HG02870 (cell line): ENCODE measurements around the gene RNF169.
"Not testable (repeated sequence)": the region's sequence is repeated elsewhere in the genome, so short reads cannot be mapped to it uniquely, and the experiment has no call there.

Experiments used
- ATAC-seq: cut with Tn5 transposase; IDR thresholded peaks from one replicate; pipeline ENCODE4 v1.9.1; 2021; ENCODE audit warnings: mild to moderate bottlenecking, moderate library complexity; ENCODE audit not compliant: unreplicated experiment

The RNF169 gene

GRCh38 chr11:74768172-74768651 lies 19.6 kb downstream of the RNF169 start:
- ATAC-seq, result not testable (repeated sequence)

- no peak for ATAC-seq
Measured at GRCh38 chr11:74769055-74769707, 20.5 kb downstream of the RNF169 start.

GRCh38 chr11:74770456-74770855 lies 21.8 kb downstream of the RNF169 start:
- ATAC-seq, result no peak

DNA sequence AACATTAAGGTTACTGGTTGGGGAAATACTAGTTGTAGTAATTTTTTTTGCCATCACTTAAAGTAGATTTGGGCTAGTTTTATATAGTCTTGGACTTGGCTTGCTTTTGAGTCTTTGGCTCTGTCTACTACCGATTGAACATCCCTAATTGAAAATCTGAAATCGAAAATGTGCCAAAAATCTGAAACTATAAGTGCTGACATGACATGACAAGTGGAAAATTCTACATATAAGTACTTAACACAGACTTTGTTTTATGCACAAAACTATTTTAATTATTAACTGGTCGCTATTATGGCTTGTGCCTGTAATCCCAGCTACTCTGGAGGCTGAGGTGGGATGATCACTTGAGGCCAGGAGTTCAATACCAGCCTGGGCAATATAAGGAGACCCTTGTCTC lies 22.5 kb downstream of the RNF169 start:
- no peak for ATAC-seq

DNA sequence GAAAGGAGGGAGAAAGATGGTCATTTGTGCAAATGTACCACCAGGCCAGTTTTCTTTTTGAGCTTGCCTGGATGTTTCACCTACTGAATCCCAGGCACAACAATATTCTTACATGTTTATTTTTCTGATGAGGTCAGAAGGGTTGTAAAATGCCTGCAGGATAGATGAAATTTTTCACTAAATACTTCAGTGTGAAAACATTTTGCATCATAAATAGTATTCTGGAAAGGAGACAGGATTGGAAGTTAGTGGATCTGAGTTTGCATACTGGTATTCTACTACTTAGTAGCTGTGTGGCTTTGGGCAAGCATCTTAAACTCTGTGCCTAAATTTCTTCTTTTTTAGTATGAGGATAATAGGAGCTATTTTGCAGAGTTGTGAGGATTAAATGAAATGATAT lies 24.8 kb downstream of the RNF169 start:
- ATAC-seq, result no peak

DNA sequence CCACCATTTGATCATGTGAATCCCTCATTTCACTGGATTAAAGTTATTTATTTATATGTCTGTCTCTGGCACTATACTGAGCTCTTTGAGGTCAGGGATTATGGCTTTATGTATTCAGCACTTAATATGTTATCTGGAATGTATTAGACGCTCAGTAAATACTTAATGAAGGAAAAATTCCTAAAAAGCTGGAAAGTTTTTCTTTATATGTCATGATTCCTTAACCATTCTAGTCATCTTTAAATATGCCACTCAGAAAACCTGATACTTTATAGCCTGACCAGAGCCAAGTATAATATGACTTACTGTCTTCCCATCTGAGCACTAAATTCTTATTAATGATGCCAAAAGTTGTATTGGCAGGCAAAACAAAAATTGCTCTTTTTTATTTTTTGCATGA lies 27.1 kb downstream of the RNF169 start:
- no peak for ATAC-seq

DNA sequence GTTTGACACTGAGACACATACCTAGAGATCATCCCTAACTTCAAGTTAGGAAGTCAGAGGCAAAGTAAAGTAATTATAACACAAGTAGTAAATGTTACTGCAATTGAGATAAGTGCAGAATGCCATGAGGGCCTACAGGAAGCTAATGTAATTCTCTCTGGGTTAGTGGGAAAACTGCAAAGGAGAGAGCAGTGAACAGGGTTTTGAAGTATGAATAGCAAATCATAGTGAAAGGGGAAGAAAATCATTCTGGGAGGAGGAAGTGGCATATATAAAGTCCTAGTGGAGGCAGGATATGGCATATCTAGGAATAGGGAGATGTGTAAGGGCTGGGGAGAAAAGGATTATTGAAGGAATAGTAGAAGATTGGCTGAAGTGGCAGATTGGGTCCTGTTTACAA lies 27.9 kb downstream of the RNF169 start:
- no peak for ATAC-seq

GRCh38 chr11:74777038-74777437 lies 28.4 kb downstream of the RNF169 start:
- ATAC-seq, result no peak

DNA sequence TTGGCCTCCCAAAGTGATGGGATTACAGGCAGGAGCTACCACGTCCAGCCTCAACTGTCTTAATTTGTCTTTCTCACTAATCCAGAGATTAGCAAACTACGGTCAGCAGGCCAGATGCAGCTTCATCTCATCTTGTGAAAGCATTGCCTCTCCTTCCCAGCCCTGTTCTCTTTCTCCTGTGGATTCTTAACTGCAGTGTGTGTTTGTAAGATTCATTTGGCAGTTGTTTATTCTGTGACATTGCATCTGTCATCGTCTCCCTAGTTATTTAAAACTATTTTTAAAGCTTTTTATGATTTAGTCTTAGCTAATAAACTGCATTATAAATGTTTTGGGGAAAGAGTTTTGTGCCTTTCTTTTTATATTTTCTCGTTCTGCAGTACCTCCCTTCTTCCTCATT lies 29.2 kb downstream of the RNF169 start:
- ATAC-seq, result no peak

- ATAC-seq, result no peak
Measured at GRCh38 chr11:74778581-74778980, 29.9 kb downstream of the RNF169 start.

DNA sequence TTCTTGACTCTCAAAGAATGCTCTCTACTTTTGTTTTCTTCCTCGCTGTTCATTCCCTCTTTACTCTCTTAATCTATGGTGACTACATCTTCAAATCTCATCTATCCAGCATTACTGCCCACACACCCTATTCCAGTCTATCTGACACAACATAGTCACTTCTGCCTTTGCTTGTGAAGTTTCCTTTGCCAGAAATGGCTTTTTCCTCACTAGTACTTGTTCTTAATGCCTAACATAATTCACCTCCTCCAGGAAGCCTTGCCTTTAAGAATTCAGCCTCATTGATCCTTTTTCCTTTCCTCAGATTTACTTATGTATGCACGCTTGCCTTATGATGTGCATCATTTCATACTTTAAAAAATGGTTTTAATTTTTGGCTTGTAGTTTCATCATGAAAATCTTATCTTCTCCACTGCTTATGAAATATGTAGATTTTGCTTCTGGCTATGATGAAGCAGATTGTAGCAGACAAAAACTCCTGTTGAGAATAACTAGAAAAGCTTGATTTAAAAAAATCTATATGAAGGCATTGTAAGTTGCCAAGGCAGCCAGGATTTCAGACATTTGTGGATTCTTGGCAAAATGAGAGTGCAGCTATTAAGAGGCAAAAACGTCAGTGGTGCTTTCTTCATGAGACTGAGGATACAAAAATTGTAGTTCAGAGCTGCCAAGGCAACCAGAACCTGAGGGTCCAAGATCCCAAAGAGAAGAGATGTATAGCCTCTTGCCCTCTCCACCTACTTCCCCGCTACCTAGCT lies 31.8 kb downstream of the RNF169 start:
- no peak for ATAC-seq

DNA sequence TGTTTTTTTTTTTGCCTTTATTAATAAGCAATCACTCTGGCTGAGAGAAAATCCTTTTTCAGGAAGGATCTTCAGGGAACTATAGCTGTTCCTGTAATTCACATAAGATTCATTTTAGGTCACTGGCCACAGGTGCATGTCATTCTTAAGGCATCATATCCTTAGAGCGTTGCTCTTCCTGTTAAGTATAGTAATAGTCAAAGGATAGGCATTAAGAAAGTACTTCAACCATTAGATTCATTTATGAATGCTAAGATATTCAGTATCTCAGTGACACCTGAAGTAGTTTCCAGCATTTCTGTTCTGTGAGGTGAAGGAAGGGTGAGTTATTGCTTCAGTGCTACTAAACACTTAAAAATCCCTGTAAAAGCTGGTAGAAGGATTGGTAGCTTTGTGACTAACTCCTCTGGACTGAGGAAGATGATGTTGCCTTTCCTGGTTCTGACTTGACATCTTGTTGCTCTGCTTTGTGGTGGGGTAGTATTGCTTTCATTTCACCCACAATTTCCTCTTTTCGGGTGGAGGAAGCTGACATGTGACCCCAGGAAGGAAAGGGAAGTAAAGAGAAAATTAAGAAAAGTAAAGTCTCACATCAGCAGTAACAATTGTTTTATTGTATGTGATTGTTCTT lies 34.7 kb downstream of the RNF169 start:
- ATAC-seq, result peak; percentile 80

DNA sequence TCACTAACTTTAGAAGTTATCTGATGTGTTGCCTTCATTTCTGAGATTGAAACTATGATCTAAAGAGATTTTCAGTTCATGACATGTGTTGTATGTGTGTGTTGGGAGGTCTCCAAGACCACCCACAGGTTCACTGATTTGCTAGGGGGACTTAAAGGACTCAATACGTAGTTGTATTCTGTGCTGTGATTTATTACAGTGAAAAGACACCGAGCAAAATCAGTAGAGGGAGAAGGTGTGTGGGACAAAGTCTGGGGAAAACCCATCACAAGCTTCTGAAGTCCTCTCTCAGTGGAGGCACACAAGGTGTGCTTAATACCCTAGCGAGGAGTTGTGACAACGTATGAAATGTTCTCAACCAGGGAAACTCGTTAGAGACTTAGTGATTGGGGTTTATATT lies 35.6 kb downstream of the RNF169 start:
- peak; percentile 46 for ATAC-seq

- ATAC-seq, result no peak
Measured at GRCh38 chr11:74784726-74785125, 36.1 kb downstream of the RNF169 start.

GRCh38 chr11:74786574-74786973 lies 37.9 kb downstream of the RNF169 start:
- ATAC-seq, result no peak

- no peak for ATAC-seq
Measured at GRCh38 chr11:74791333-74792100, 42.9 kb downstream of the RNF169 start.

GRCh38 chr11:74806267-74806666 lies 57.6 kb downstream of the RNF169 start:
- no peak for ATAC-seq

- ATAC-seq, result no peak
Measured at GRCh38 chr11:74809801-74810200, 61.2 kb downstream of the RNF169 start.

DNA sequence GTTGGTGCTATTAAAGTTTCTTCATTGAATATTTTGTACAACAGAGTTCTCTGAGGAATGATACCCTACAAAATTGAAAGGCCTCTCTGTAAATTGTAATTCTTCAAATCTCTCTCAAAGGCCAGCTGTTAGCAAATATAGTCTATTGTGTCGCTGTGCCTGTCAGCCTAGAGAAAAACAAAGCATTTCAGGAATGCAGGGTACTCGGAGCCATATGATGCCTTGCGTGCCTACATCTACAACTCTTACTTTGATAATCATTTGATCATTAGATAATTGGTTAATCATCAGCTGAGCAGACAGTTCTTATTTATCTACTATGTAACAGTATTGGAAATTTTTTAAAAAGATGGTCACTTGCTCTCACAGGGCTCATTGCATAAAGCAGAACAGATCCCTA lies 67.3 kb downstream of the RNF169 start:
- no peak for ATAC-seq

GRCh38 chr11:74816664-74817063 lies 68.0 kb downstream of the RNF169 start:
- no peak for ATAC-seq

GRCh38 chr11:74818283-74818946 lies 69.8 kb downstream of the RNF169 start:
- ATAC-seq, result no peak
